Measurements from ENCODE around the gene LAMB3. TPM values are rescaled to one million over a fixed set of nuclear protein-coding genes. Genes with fewer than 3 reads are reported as not detected.

The LAMB3 gene
- total RNA-seq, 1 experiment from 2014 or later: 0.28 TPM

GRCh38 chr1:209643285-209644020, 8.8 kb downstream of the LAMB3 start:
- H3K18ac ChIP-seq (ENCODE audit: insufficient read length, low read depth, low read length): no peak overlapping the region
- no peak overlapping the region for H2BK120ac ChIP-seq (ENCODE audit: low read depth, low read length, poor library complexity, severe bottlenecking)
- Mint-ChIP-seq H3K27me3 (ENCODE audit: low read depth) (peaks cover 3% of the 10 kb centered on the region), H3K36me3 (ENCODE audit: insufficient read depth in 1 of 3, low read depth in 3 of 3) (no peaks in the 10 kb centered on the region; a peak in 1 of 7 replicates), H3K4me1 (peaks cover 13% of the 10 kb centered on the region in 2 experiments), H3K9me3 (no peaks in the 10 kb centered on the region), H3K27ac (no peak overlapping the region; a peak in 1 of 7 replicates), H3K4me3 (no peak overlapping the region)
- no peak overlapping the region for H3T11ph ChIP-seq (ENCODE audit: low read length)
- no peaks in the 10 kb centered on the region for H3K79me2 ChIP-seq (ENCODE audit: insufficient read depth, low read length)
- TF ChIP-seq, protein P1, sequence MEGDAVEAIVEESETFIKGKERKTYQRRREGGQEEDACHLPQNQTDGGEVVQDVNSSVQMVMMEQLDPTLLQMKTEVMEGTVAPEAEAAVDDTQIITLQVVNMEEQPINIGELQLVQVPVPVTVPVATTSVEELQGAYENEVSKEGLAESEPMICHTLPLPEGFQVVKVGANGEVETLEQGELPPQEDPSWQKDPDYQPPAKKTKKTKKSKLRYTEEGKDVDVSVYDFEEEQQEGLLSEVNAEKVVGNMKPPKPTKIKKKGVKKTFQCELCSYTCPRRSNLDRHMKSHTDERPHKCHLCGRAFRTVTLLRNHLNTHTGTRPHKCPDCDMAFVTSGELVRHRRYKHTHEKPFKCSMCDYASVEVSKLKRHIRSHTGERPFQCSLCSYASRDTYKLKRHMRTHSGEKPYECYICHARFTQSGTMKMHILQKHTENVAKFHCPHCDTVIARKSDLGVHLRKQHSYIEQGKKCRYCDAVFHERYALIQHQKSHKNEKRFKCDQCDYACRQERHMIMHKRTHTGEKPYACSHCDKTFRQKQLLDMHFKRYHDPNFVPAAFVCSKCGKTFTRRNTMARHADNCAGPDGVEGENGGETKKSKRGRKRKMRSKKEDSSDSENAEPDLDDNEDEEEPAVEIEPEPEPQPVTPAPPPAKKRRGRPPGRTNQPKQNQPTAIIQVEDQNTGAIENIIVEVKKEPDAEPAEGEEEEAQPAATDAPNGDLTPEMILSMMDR (conservative IDR thresholded peaks at IDR 0.05): no peak
- no peak overlapping the region for H3K4ac ChIP-seq (ENCODE audit: low read depth, low read length)
- no peak overlapping the region for H2BK15ac ChIP-seq (ENCODE audit: low read depth, low read length)
- no peak overlapping the region for H4K5ac ChIP-seq (ENCODE audit: insufficient read length, low read depth, low read length)
- H3K27ac ChIP-seq (ENCODE audit: insufficient read length, low read depth, low read length): no peak overlapping the region
- no peak overlapping the region for H3K23ac ChIP-seq (ENCODE audit: insufficient read length, low read depth, low read length)
- no peak overlapping the region for H4K8ac ChIP-seq (replicated peaks; ENCODE audit: insufficient read length, low read depth, low read length)
- WGBS (ENCODE audit: extremely low coverage, insufficient read length, low lambda C conversion rate): no CpG with 5 or more reads among the region's 2 CpGs
- no peak overlapping the region for H2BK12ac ChIP-seq (ENCODE audit: insufficient read length, low read depth, low read length)
- no peaks in the 10 kb centered on the region for H4K20me1 ChIP-seq (ENCODE audit: control insufficient read depth, insufficient read depth, insufficient read length)
- H3K4me1 ChIP-seq (ENCODE audit: insufficient read depth, low read length): no peaks in the 10 kb centered on the region
- no peak overlapping the region for H3K56ac ChIP-seq (ENCODE audit: insufficient read length, low read depth, low read length)
- H4K91ac ChIP-seq (ENCODE audit: insufficient read length, low read depth, low read length): no peak overlapping the region
- no peaks in the 10 kb centered on the region for H3K9me3 ChIP-seq (ENCODE audit: control insufficient read depth, low read depth, low read length)
- H3K23me2 ChIP-seq (ENCODE audit: insufficient read length, low read depth, low read length, poor library complexity, severe bottlenecking): no peaks in the 10 kb centered on the region
- H3K14ac ChIP-seq (ENCODE audit: insufficient read depth, low read length): no peak overlapping the region; the same call in 1 of the 2 replicates
- no peak overlapping the region for H2BK20ac ChIP-seq (ENCODE audit: low read depth, low read length, poor library complexity, severe bottlenecking)
- no peak overlapping the region for H3K4me2 ChIP-seq (ENCODE audit: insufficient read depth, insufficient read length, low read length)
- no peak for DNase-seq
- H3K9ac ChIP-seq (ENCODE audit: extremely low read depth, insufficient read length, low read length): no peak overlapping the region
- H2AK5ac ChIP-seq (ENCODE audit: insufficient read length, low read length): no peak overlapping the region
- H3K27me3 ChIP-seq (ENCODE audit: insufficient read depth, low read length): no peaks in the 10 kb centered on the region
- no peak overlapping the region for H2BK5ac ChIP-seq (ENCODE audit: insufficient read length, low read length)
- no peak overlapping the region for H2AFZ ChIP-seq (ENCODE audit: low read length)
- no peaks in the 10 kb centered on the region for H3K79me1 ChIP-seq (ENCODE audit: insufficient read depth, low read depth, low read length, poor library complexity, severe bottlenecking)
